Measurements from ENCODE around the gene RPH3AL. TPM values are rescaled to one million over a fixed set of nuclear protein-coding genes. Genes with fewer than 3 reads are reported as not detected.
"Not testable (repeated sequence)": the region's sequence is repeated elsewhere in the genome, so short reads cannot be mapped to it uniquely, and the experiment has no call there.

The RPH3AL gene
- total RNA-seq, 4 donors from 2014 or later, result 8.6 to 21.0 (median 17.4) TPM

DNA sequence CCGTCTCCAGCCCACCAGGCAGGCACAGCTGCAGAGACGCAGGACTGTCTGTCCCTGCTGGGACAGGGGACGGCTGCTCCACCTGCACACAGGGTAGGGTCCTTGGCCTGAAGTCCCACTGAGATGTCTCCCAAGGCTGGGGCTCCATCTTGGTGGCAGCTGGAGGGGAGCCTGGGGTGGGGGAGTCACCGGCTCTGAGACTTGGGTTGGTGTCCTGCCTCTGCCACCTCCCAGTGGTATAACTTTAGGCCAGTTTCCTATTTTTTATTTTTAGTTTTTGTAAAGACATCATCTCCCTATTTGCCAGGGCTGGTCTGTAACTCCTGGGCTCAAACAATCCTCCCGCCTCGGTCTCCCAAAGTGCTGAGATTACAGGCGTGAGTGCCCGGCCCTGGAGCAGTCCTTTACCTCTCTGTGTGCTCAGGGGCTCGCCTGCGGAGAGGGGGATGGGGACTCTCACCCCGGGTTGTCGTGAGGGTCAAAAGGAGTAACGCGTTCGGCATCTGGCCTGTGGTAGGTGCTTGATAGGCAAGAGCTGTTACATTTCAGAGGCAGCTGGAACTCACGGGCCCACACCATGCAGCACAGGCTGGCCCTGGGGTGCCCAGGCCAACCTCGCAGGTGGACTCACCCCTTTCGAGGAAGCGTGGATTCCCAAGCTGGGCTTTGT lies 124.5 kb downstream of the RPH3AL start:
- TF ChIP-seq EP300 (IDR thresholded peaks at IDR 0.05), result no peak
- no peaks in the 10 kb centered on the region for H3K9me3 ChIP-seq
- no peaks in the 10 kb centered on the region for H3K36me3 ChIP-seq
- H3K4me1 ChIP-seq, result no peaks in the 10 kb centered on the region
- WGBS, 2 donors (ENCODE audit: low coverage in 1 of 2), result 82 to 91% methylated on average over 4 to 7 of the region's 19 CpGs
- no peak overlapping the region for H3K27ac ChIP-seq
- H3K4me3 ChIP-seq, result no peak overlapping the region
- peaks cover 7% of the 10 kb centered on the region for H3K27me3 ChIP-seq
- no peak for ATAC-seq

DNA sequence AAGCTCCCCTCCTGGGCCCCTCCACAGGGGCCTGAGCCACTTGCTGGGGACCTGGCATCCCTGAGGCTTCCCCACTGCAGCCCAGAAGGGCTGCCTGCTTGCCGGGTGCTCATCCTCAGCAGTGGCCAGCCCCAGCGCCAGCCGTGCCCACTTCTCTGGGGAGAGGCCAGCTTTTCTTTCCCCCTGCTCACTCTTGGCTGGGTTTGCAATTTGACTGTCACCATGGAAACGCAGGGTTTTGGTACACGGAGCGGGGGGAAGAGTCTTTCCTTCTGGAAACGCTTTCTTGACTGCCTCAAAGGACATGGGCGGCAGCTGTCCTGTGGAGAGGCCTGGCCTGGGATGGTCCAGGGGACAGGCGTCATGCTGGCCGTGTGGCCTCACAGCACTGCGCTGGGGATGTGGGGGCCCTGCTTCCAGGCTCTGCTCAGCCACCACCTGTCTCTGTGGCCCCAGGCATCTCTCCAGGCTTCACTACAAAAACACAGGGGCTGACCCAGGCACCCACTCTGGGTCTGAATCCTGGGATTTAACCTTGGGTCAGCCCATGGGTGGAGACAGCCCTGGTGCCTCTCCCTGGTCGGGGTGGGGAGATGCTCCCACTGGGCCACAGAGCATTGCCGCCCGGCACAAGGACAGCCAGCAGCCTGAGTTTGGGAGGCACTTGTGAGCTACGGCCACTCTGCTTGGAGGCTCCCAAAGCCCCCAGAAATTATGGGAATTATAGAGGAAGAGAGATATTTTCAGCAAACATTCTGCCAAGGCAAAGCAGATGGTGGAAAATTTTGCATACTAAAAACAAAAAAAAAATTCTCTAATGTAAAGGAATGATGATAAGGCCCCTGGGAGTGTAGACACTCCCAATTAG lies 125.3 kb downstream of the RPH3AL start:
- Histone ChIP-seq H3K27me3 (peaks cover 7% of the 10 kb centered on the region), H3K27ac (no peak overlapping the region), H3K4me1 (no peaks in the 10 kb centered on the region), H3K4me3 (no peak overlapping the region), H3K9me3 (no peaks in the 10 kb centered on the region), H3K36me3 (no peaks in the 10 kb centered on the region)
- TF ChIP-seq POLR2A (IDR thresholded peaks at IDR 0.05), result no peak
- no peak for TF ChIP-seq POLR2AphosphoS5 (IDR thresholded peaks at IDR 0.05)
- no peak for TF ChIP-seq EP300 (IDR thresholded peaks at IDR 0.05)
- TF ChIP-seq, protein P1, sequence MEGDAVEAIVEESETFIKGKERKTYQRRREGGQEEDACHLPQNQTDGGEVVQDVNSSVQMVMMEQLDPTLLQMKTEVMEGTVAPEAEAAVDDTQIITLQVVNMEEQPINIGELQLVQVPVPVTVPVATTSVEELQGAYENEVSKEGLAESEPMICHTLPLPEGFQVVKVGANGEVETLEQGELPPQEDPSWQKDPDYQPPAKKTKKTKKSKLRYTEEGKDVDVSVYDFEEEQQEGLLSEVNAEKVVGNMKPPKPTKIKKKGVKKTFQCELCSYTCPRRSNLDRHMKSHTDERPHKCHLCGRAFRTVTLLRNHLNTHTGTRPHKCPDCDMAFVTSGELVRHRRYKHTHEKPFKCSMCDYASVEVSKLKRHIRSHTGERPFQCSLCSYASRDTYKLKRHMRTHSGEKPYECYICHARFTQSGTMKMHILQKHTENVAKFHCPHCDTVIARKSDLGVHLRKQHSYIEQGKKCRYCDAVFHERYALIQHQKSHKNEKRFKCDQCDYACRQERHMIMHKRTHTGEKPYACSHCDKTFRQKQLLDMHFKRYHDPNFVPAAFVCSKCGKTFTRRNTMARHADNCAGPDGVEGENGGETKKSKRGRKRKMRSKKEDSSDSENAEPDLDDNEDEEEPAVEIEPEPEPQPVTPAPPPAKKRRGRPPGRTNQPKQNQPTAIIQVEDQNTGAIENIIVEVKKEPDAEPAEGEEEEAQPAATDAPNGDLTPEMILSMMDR (IDR thresholded peaks at IDR 0.05), result no peak
- ATAC-seq, result no peak
- 20% methylated on average over 1 of the region's 15 CpGs; no CpG with 5 or more reads in 1 of the 2 donors for WGBS, 2 donors (ENCODE audit: low coverage in 1 of 2)

DNA sequence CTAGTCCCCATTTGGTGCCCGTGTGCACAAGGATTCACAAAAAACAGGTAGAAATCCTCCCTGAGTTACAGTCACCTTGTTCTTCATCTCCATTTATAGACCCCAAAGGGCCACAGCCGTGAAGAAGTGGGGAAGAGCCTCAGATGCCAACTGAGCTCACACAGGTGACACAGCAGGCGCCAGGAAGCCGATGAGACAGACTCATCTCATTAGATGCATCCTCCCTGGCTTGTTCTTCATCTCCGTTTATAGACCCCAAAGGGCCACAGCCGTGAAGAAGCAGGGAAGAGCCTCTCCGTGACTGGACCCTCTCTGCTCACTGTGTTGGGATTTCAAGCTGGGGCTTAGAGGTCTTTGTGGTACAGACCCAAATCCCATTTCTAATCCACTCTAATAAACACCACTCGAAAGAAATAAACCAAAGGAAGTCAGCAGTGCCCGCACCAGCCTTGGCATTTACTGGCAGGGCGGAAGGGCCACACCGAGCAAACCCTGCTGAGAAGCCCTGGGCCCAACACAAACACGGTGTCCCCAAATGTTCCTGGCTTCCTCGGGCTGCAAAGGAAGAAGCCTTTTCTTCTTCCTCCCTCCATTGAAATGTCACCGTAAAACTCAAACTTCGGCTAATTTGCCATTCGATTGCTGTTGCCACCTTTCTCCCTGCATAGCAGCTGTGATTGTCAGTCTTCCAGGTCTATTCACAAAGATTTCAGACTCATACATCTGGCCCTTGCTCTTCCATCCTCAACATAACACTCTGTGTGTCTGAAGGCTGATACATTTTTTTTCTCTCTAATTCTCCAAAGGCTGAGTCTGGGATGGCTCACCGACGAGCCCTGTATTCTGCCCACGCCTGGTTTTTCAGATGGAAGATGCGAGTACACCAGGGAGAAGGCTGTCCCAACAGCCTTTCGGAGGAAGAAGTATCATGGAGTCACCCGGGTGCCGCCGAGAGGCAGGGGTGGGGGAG lies 126.2 kb downstream of the RPH3AL start:
- Histone ChIP-seq H3K27me3 (peaks cover 7% of the 10 kb centered on the region), H3K27ac (no peak overlapping the region), H3K4me3 (no peak overlapping the region), H3K36me3 (no peaks in the 10 kb centered on the region), H3K4me1 (no peaks in the 10 kb centered on the region), H3K9me3 (no peaks in the 10 kb centered on the region)
- TF ChIP-seq EP300 (IDR thresholded peaks at IDR 0.05) (no peak), POLR2AphosphoS5 (IDR thresholded peaks at IDR 0.05) (no peak), POLR2A (IDR thresholded peaks at IDR 0.05) (no peak)
- TF ChIP-seq, protein P1 (IDR thresholded peaks at IDR 0.05), result no peak
- no peak for ATAC-seq
- 73 to 77% methylated on average over 9 of the region's 24 CpGs for WGBS, 2 donors (ENCODE audit: low coverage in 1 of 2)

DNA sequence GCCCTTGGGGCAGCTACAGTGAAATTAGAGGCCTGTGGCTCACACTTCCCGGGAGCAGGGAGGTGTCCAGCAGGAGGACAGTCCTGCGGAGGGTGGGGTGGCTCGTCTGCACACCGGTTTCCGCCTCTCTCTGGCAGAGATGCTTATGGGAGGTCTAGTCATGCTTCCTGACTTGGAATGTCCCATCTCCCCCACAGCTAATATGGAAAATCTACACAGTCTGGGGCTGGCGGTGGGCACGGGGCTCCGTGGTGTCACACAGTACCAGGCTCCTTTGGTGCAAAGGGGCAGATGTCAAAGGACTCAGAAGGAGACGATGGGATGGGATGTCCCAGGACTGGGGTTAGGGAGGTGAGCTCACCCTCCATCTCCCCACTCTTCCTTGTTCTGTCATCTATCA lies 127.1 kb downstream of the RPH3AL start:
- Histone ChIP-seq H3K4me3 (no peak overlapping the region), H3K27ac (no peak overlapping the region), H3K36me3 (no peaks in the 10 kb centered on the region), H3K27me3 (peaks cover 7% of the 10 kb centered on the region), H3K9me3 (no peaks in the 10 kb centered on the region), H3K4me1 (no peaks in the 10 kb centered on the region)
- ATAC-seq, result no peak
- 89% methylated on average over 5 of the region's 9 CpGs; no CpG with 5 or more reads in 1 of the 2 donors for WGBS, 2 donors (ENCODE audit: low coverage in 1 of 2)
- TF ChIP-seq, protein P1 (IDR thresholded peaks at IDR 0.05), result no peak
- TF ChIP-seq EP300 (IDR thresholded peaks at IDR 0.05) (no peak), POLR2A (IDR thresholded peaks at IDR 0.05) (no peak), POLR2AphosphoS5 (IDR thresholded peaks at IDR 0.05) (no peak)

DNA sequence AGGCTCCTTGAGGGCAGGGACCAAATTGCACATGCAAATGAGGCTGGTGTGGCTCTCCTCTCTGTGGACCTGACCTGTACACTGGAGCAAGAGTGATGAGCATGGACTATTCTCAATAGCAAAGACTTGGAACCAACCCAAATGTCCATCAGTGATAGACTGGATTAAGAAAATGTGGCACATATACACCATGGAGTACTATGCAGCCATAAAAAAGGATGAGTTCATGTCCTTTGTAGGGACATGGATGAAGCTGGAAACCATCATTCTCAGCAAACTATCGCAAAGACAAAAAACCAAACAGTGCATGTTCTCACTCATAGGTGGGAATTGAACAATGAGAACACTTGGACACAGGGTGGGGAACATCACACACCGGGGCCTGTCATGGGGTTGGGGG lies 128.0 kb downstream of the RPH3AL start:
- H3K27me3 ChIP-seq, result not testable (repeated sequence)
- WGBS, 2 donors (ENCODE audit: low coverage in 1 of 2), result 79% methylated on average over 2 of the region's 2 CpGs; no CpG with 5 or more reads in 1 of the 2 donors

More for the DNA sequence above, 128.0 kb downstream of the RPH3AL start:
- ATAC-seq, H3K36me3 ChIP-seq, H3K4me1 ChIP-seq, H3K4me3 ChIP-seq, H3K9me3 ChIP-seq, H3K27ac ChIP-seq: not testable (repeated sequence)

Data from gastroesophageal sphincter (tissue), 4 donors.